Measurements from ENCODE around the gene MAPK10.

Gene MAPK10

GRCh38 chr4:86368433-86368832 lies 8.6 kb upstream of the MAPK10 start:
- no peak overlapping the region for H3K4me3 ChIP-seq (ENCODE audit: low read depth, low read length)
- TF ChIP-seq CTCF (IDR thresholded peaks at IDR 0.05; ENCODE audit: low read depth, low read length), result no peak
- in situ Hi-C loops (cut with HindIII; ENCODE audit: low sequenced_read_pairs), result no loop called here

GRCh38 chr4:86367577-86367976 lies 7.7 kb upstream of the MAPK10 start:
- DNase-seq (ENCODE audit: low read depth, low spot score), result peak; percentile 13
- TF ChIP-seq CTCF (IDR thresholded peaks at IDR 0.05; ENCODE audit: low read depth, low read length), result no peak
- H3K4me3 ChIP-seq (ENCODE audit: low read depth, low read length), result no peak overlapping the region
- in situ Hi-C loops (cut with HindIII; ENCODE audit: low sequenced_read_pairs), result no loop called here

More at GRCh38 chr4:86368433-86368832, 8.6 kb upstream of the MAPK10 start:
- DNase-seq (ENCODE audit: low read depth, low spot score), result no peak

- H3K4me3 ChIP-seq (ENCODE audit: low read depth, low read length), result no peak overlapping the region
- in situ Hi-C loops (cut with HindIII; ENCODE audit: low sequenced_read_pairs), result no loop called here
- no peak for DNase-seq (ENCODE audit: low read depth, low spot score)
- TF ChIP-seq CTCF (IDR thresholded peaks at IDR 0.05; ENCODE audit: low read depth, low read length), result no peak
Observed at GRCh38 chr4:86366920-86367319, 7.1 kb upstream of the MAPK10 start.

GRCh38 chr4:86362510-86362909 lies 2.7 kb upstream of the MAPK10 start:
- no peak for DNase-seq (ENCODE audit: low read depth, low spot score)
- no peak overlapping the region for H3K4me3 ChIP-seq (ENCODE audit: low read depth, low read length)
- no peak for TF ChIP-seq CTCF (IDR thresholded peaks at IDR 0.05; ENCODE audit: low read depth, low read length)

GRCh38 chr4:86358257-86358656 lies 1.6 kb downstream of the MAPK10 start:
- DNase-seq (ENCODE audit: low read depth, low spot score), result no peak
- no peak for TF ChIP-seq CTCF (IDR thresholded peaks at IDR 0.05; ENCODE audit: low read depth, low read length)
- H3K4me3 ChIP-seq (ENCODE audit: low read depth, low read length), result no peak overlapping the region
- in situ Hi-C loops (cut with HindIII; ENCODE audit: low sequenced_read_pairs), result no loop called here

More at GRCh38 chr4:86362510-86362909, 2.7 kb upstream of the MAPK10 start:
- in situ Hi-C loops (cut with HindIII; ENCODE audit: low sequenced_read_pairs), result no loop called here

- no peak for TF ChIP-seq CTCF (IDR thresholded peaks at IDR 0.05; ENCODE audit: low read depth, low read length)
- H3K4me3 ChIP-seq (ENCODE audit: low read depth, low read length), result no peak overlapping the region
- in situ Hi-C loops (cut with HindIII; ENCODE audit: low sequenced_read_pairs), result no loop called here
- DNase-seq (ENCODE audit: low read depth, low spot score), result no peak
Observed at GRCh38 chr4:86357608-86358007, 2.2 kb downstream of the MAPK10 start.

Data from astrocyte of the spinal cord (primary cell).